22Rv1 (cell line): Measurements from ENCODE around the gene CRYGB.

Experiments
- ZFX ChIP-seq: fragments of 450-650 bp; IDR thresholded peaks from 2 replicates; pipeline ENCODE4 v1.6.1; 2017; ENCODE audit warnings: antibody characterized with exemption, borderline replicate concordance
- TF ChIP-seq, protein P1 (sequence below): fragments of 450-650 bp; IDR thresholded peaks from 2 replicates; pipeline ENCODE4 v1.5.1; 2017; ENCODE audit warnings: mild to moderate bottlenecking

DNA sequence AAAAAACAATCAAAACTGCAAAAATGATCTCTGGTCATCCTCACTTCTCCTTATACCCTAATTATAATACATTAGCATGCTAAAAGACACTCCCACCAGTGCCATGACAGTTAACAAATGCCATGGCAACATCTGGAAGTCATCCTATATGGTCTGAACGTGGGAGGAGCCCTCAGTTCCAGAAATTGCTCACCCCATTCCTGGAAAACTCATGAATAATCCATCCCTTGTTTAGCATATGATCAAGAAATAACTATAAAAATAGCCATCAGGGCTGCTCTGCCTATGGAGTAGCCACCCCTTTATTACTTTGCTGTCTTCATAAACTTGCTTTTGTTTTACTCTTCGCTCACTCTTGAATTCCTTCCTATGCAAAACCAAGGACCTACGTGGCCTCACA is 49.6 kb upstream of the CRYGB start:
- TF ChIP-seq, protein P1, sequence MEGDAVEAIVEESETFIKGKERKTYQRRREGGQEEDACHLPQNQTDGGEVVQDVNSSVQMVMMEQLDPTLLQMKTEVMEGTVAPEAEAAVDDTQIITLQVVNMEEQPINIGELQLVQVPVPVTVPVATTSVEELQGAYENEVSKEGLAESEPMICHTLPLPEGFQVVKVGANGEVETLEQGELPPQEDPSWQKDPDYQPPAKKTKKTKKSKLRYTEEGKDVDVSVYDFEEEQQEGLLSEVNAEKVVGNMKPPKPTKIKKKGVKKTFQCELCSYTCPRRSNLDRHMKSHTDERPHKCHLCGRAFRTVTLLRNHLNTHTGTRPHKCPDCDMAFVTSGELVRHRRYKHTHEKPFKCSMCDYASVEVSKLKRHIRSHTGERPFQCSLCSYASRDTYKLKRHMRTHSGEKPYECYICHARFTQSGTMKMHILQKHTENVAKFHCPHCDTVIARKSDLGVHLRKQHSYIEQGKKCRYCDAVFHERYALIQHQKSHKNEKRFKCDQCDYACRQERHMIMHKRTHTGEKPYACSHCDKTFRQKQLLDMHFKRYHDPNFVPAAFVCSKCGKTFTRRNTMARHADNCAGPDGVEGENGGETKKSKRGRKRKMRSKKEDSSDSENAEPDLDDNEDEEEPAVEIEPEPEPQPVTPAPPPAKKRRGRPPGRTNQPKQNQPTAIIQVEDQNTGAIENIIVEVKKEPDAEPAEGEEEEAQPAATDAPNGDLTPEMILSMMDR = no peak
- TF ChIP-seq ZFX = no peak
